Endothelial cell of hepatic sinusoid (primary cell): Measurements from ENCODE around the gene ATP2C1.
"Not testable (repeated sequence)": the region's sequence is repeated elsewhere in the genome, so short reads cannot be mapped to it uniquely, and the experiment has no call there.

Experiments used
- in situ Hi-C: cut with HindIII; loops from 2 replicates; pipeline ENCODE4 v1.10.0; 2017; ENCODE audit warnings: low sequenced_read_pairs

Gene ATP2C1

DNA sequence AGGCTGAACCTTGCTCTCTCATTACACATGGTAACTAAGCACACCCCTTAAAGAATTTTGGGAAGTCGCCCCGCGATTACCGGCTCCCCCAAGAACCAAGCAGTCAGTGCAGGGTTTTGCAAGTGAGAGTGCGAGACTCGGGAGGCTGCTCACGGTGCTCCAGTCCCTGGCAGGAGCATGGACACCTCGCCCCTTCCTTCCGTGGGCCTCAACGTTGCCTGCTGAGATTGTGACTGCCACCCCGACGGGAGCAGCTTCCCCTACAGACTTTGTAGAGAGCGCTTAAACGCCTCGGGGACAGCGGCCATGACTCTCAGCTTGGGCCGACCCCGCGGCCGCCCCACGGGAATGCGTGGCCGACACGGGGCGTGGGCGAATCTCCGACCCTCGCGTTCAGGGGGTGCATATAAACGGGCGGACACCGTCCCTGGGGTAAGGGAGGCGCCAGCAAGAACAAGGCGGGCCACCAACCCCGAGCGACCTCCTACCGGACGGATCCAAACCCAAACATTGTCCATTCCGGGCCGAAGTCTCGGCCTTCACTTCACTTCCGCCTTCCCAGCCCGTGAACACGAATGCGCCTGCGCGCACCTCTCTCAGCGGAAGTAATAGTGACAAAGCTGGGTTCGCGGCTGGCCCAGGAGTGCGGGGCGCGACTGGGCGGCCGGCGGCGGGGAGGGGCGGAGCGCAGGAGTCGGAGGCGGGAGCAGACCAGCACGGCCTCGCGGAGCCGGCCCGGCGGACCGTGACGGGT, at the start of gene ATP2C1:
Gene ATP2C1 (plus strand): TSS at position 709 of the 754 bp plus-strand sequence. CDS start 686 bp downstream, outside the sequence.
- in situ Hi-C loops = no loop called here

GRCh38 chr3:130844462-130844861, 49.4 kb upstream of the ATP2C1 start:
- in situ Hi-C loops = no loop called here

GRCh38 chr3:130846181-130846580, 47.7 kb upstream of the ATP2C1 start:
- in situ Hi-C loops = no loop called here

- in situ Hi-C loops = no loop called here
Measured at GRCh38 chr3:130849091-130849552, 44.8 kb upstream of the ATP2C1 start.

DNA sequence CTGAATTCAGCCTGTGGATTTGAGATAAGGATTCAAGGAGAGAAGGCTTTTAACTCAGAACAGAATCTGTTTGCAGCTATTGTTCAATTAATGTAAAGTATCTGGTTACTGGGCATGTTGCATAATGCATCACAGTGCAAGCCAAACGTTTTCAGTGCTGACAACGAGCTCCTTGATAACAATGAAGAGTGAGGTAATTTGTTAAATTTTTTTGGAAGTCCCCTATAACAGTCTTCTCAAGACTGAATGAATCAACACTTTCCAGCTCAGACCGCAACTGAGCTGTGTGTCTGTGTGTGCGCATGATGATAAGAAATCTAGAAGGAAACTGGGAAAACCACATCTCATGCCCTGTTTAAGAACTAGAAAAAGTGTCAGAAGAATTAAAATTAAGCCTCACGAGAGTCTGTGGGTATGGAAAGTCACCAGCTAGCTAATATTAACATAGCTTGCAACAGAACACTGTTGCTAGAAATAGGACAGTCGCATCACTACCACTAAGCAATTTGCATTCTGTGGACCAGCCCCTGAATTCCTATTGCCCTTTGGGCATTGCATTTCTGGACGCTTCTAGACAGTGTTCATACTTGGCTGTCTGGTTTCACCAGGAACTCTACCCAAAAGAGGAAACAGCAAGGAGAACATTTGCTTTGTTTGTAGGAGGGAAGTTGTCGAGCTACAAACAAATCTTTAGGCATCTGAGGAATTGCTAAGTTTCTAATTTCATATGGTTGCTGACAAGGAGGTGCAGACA, 43.7 kb upstream of the ATP2C1 start:
- in situ Hi-C loops = no loop called here

- in situ Hi-C loops = no loop called here
Measured at GRCh38 chr3:130850843-130851242, 43.0 kb upstream of the ATP2C1 start.

GRCh38 chr3:130851277-130851676, 42.6 kb upstream of the ATP2C1 start:
- in situ Hi-C loops = no loop called here

- in situ Hi-C loops = no loop called here
Measured at GRCh38 chr3:130853581-130853980, 40.3 kb upstream of the ATP2C1 start.

- in situ Hi-C loops = no loop called here
Measured at GRCh38 chr3:130854208-130854864, 39.5 kb upstream of the ATP2C1 start.

GRCh38 chr3:130857336-130858026, 36.4 kb upstream of the ATP2C1 start:
- in situ Hi-C loops = no loop called here

DNA sequence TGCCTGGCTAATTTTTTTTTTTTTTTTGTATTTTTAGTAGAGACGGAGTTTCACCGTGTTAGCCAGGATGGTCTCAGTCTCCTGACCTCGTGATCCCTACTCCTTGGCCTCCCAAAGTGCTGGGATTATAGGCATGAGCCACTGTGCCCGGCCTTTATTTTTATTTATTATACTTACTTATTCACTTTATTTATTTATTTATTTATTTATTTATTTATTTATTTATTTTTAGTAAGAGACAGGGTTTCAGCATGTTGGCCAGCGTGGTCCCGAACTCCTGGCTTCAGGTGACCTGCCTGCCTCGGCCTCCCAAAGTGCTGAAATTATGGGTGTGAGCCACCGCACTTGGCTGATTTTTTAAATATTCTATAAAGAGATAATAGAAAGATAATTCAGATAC, 31.8 kb upstream of the ATP2C1 start:
- in situ Hi-C loops = not testable (repeated sequence)

- in situ Hi-C loops = no loop called here
Measured at GRCh38 chr3:130865489-130865888, 28.4 kb upstream of the ATP2C1 start.

DNA sequence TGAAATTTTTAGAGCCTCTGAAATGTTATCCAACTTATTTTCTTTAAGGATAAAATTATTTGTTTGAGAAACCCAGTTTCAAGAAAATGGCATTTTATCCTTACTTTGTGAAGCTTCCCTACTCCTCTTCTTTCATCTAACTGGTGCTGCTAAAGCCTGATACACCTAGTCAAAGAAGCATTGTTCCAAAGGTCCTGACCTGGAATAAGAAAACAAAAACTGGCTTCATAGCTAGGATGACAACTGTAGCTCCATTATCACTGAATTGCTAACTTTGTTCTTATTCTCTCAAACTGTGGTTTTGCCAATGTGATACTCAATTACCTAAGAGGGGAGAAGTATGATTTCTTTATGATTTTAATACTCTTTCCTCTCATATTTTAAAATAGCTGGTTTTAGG, 27.6 kb upstream of the ATP2C1 start:
- in situ Hi-C loops = no loop called here

- in situ Hi-C loops = no loop called here
Measured at GRCh38 chr3:130870423-130870822, 23.5 kb upstream of the ATP2C1 start.

DNA sequence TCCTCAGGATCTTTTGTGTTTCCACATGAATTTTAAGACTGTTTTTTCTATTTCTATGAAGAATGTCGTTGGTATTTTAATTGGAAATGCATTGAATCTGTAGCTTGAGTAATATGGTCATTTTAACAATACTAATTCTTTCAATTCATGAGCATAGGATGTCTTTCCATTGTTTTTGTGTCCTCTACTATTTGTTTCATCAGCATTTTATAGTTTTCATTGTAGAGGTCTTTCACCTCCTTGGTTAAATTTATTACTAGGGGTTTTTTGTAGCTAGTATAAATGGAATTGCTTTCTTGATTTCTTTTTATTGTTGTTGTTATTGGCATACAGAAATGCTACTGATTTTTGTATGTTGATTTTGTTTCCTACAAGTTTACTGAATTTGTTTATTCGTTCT, 17.3 kb upstream of the ATP2C1 start:
- in situ Hi-C loops = no loop called here

DNA sequence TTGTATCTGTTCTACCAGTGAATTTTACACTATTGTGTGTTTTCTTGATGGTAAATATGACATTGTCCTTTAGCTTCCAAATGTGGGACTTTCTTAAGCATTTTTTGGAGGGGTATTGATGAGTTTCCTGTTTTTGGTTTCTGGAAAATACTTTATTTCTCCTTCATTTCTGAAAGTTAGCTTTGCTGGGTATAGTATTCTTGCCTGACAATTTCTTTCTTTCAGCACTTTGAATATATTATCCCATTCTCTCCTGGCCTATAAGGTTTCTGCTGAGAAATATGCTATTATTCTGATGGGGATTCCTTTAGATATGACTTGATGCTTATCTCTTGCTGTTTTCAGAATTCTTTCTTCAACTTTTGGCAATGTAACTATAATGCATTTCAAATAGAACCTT, 15.4 kb upstream of the ATP2C1 start:
- in situ Hi-C loops = no loop called here

DNA sequence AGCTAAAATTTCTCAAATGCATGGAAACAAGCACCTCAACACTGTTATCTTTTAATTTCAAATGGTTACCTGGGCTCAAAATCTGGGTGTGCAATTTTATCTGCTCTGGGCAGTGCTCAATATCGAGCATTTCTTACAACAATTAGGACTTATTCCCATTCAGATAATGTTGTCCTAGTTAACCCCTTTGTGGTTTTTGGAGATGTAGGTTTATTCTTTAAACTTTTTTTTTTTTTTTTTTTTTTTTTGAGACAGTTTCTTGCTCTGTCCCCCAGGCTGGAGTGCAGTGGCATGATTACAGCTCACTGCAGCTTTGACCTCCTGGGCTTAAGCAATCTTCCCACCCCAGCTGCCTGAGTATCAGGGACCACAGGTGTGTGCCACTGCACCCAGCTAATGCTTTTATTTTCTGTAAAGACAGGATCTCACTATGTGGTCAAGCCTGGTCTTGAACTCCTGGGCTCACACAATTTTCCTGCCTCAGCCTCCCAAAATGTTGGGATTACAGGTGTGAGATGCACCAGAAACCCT, 4.4 kb upstream of the ATP2C1 start:
- in situ Hi-C loops = no loop called here

DNA sequence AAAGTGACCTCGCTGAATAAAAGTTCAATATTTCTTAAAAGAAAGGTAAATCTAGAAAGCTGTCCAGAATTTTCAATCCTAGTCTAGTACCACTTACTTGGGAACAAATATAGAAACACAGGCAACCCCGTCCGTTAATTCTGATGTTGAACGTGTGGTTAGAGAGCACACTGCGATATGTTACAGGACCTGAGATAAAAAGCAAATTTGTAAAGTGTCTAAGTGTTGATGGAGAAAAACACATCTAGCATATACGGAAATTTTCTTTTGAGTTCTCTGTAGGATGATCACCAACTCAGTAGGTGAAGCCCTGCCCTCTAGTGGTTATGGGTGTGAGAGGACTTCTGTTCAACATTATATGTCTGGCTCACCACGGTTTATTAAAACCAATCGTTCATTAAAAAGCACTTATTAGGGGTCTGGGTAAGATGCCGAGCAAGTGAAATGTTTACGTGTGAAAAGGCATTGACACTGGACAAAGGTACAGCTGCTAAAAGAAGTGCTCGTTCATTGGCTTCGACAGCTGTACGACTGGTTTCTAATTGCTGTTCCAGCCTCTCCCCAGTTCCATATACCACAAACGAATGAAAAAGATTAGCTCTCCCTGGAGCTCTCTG, 1.0 kb upstream of the ATP2C1 start:
- in situ Hi-C loops = no loop called here

- in situ Hi-C loops = no loop called here
Measured at GRCh38 chr3:130894130-130894985, 474 bp downstream of the ATP2C1 start.

- in situ Hi-C loops = no loop called here
Measured at GRCh38 chr3:130894986-130895280, 1.0 kb downstream of the ATP2C1 start.
